NB4 (cell line): Measurements from ENCODE around the gene ZFHX3.
A peak's percentile ranks its signal among the peaks of the same experiment; 100 is the strongest.

Source experiments
- DNase-seq: peaks from one replicate; pipeline ENCODE4 v3.0.0; 2010; ENCODE audit warnings: low read depth
- H3K4me3 ChIP-seq: one replicate; pipeline ENCODE4 v1.5.1; 2011; ENCODE audit warnings: mild to moderate bottlenecking, low read depth, low read length, moderate library complexity
- CTCF ChIP-seq: IDR thresholded peaks from one replicate; pipeline ENCODE4 v1.5.1; 2012; ENCODE audit warnings: low read depth, low read length
- MAX ChIP-seq: IDR thresholded peaks from 2 replicates; pipeline ENCODE4 v1.6.1; 2011; ENCODE audit warnings: low read depth, low read length
- MYC ChIP-seq: IDR thresholded peaks from 2 replicates; pipeline ENCODE4 v1.6.1; 2011; ENCODE audit warnings: low read depth, low read length
- POLR2A ChIP-seq: IDR thresholded peaks from 2 replicates; pipeline ENCODE4 v1.6.1; 2011; ENCODE audit warnings: mild to moderate bottlenecking; ENCODE audit not compliant: insufficient read length; ENCODE audit errors: extremely low read depth

Gene ZFHX3

GRCh38 chr16:72876221-72876620 lies 171.7 kb downstream of the ZFHX3 start:
- no peak overlapping the region for H3K4me3 ChIP-seq
- TF ChIP-seq MAX (peak; percentile 83), POLR2A (no peak), MYC (peak; percentile 76)
- DNase-seq, result peak; percentile 93

GRCh38 chr16:72875291-72876031 lies 172.5 kb downstream of the ZFHX3 start:
- DNase-seq, result peak; percentile 30
- TF ChIP-seq CTCF (no peak), MYC (no peak), MAX (no peak), POLR2A (no peak)
- no peak overlapping the region for H3K4me3 ChIP-seq

GRCh38 chr16:72873853-72874252 lies 174.1 kb downstream of the ZFHX3 start:
- no peak overlapping the region for H3K4me3 ChIP-seq
- TF ChIP-seq CTCF (no peak), POLR2A (no peak), MAX (no peak), MYC (no peak)
- DNase-seq, result no peak

GRCh38 chr16:72873044-72873443 lies 174.9 kb downstream of the ZFHX3 start:
- no peak overlapping the region for H3K4me3 ChIP-seq
- TF ChIP-seq MAX, result no peak
- no peak for TF ChIP-seq MYC
- no peak for TF ChIP-seq CTCF
- no peak for TF ChIP-seq POLR2A
- no peak for DNase-seq

- TF ChIP-seq CTCF (no peak), MAX (no peak), MYC (no peak), POLR2A (no peak)
- H3K4me3 ChIP-seq, result no peak overlapping the region
- DNase-seq, result no peak
Observed at GRCh38 chr16:72865835-72866234, 182.1 kb downstream of the ZFHX3 start.

GRCh38 chr16:72865258-72865657 lies 182.7 kb downstream of the ZFHX3 start:
- DNase-seq, result no peak
- H3K4me3 ChIP-seq, result no peak overlapping the region
- TF ChIP-seq MAX (no peak), POLR2A (no peak), CTCF (no peak), MYC (no peak)
